ENCODE results near the gene SPRING1.

The SPRING1 gene

GRCh38 chr12:116774020-116774419 is 36.2 kb upstream of the SPRING1 start:
- Histone ChIP-seq H3K36me3 (ENCODE audit: control insufficient read depth in 2 of 2, insufficient read depth in 1 of 2, low read length in 2 of 2) (peaks cover 0 to 6% of the 10 kb centered on the region in 2 experiments; a peak in 2 of 3 replicates), H3K4me1 (ENCODE audit: control insufficient read depth, insufficient read depth, low read length) (no peaks in the 10 kb centered on the region), H3K27ac (ENCODE audit: extremely low read depth, low read depth, low read length) (no peak overlapping the region), H3K4me3 (ENCODE audit: low read depth, low read length) (no peak overlapping the region), H3K9me3 (ENCODE audit: control insufficient read depth, insufficient read depth, low read depth, low read length) (no peaks in the 10 kb centered on the region)
- TF ChIP-seq ZNF830 (tag by site-specific recombination; IDR thresholded peaks at IDR 0.05; ENCODE audit: low read depth) (no peak), ZFP3 (tag by site-specific recombination; IDR thresholded peaks at IDR 0.05; ENCODE audit: low read depth) (no peak), ZBTB26 (tag by site-specific recombination; optimal IDR thresholded peaks at IDR 0.05) (no peak), ZNF18 (tag by site-specific recombination; IDR thresholded peaks at IDR 0.05) (no peak), ZNF664 (tag by site-specific recombination; IDR thresholded peaks at IDR 0.05) (no peak), ZNF529 (tag by site-specific recombination; IDR thresholded peaks at IDR 0.05; ENCODE audit: insufficient replicate concordance) (no peak), ZNF280C (tag by site-specific recombination; IDR thresholded peaks at IDR 0.05) (no peak), TSHZ1 (tag by site-specific recombination; IDR thresholded peaks at IDR 0.05; ENCODE audit: borderline replicate concordance) (no peak), KLF10 (tag by site-specific recombination; IDR thresholded peaks at IDR 0.05) (no peak), ZNF621 (tag by site-specific recombination; IDR thresholded peaks at IDR 0.05) (no peak), ZNF274 (IDR thresholded peaks at IDR 0.05; ENCODE audit: low read length) (no peak), ZNF274 (tag by site-specific recombination; IDR thresholded peaks at IDR 0.05; ENCODE audit: borderline replicate concordance) (no peak), KLF9 (tag by site-specific recombination; IDR thresholded peaks at IDR 0.05; ENCODE audit: low read depth) (no peak)
- CTCF ChIA-PET: interaction anchor here (1.5 kb wide), 1 partner anchor 108 kb away, joined by 3 read pairs; no protein-coding TSS in a partner anchor
- POLR2A ChIA-PET: no interaction called here

GRCh38 chr12:116773276-116773731 is 35.4 kb upstream of the SPRING1 start:
- POLR2A ChIA-PET: no interaction called here
- CTCF ChIA-PET: no interaction called here
- no peaks in the 10 kb centered on the region for H3K9me3 ChIP-seq (ENCODE audit: control insufficient read depth, insufficient read depth, low read depth, low read length)
- no peaks in the 10 kb centered on the region for H3K4me1 ChIP-seq (ENCODE audit: control insufficient read depth, insufficient read depth, low read length)
- no peak overlapping the region for H3K4me3 ChIP-seq (ENCODE audit: low read depth, low read length)
- peaks cover 0 to 3% of the 10 kb centered on the region in 2 experiments; a peak in 2 of 3 replicates for H3K36me3 ChIP-seq (ENCODE audit: control insufficient read depth in 2 of 2, insufficient read depth in 1 of 2, low read length in 2 of 2)
- H3K27ac ChIP-seq (ENCODE audit: extremely low read depth, low read depth, low read length): no peak overlapping the region
- no peak for TF ChIP-seq INSM2 (tag by site-specific recombination; IDR thresholded peaks at IDR 0.05)
- TF ChIP-seq SCRT1 (tag by site-specific recombination; IDR thresholded peaks at IDR 0.05; ENCODE audit: borderline replicate concordance): no peak
- no peak for TF ChIP-seq ZNF266 (tag by site-specific recombination; IDR thresholded peaks at IDR 0.05; ENCODE audit: low read depth)
- TF ChIP-seq ZNF18 (tag by site-specific recombination; IDR thresholded peaks at IDR 0.05): no peak
- no peak for TF ChIP-seq ZNF292 (tag by site-specific recombination; IDR thresholded peaks at IDR 0.05; ENCODE audit: borderline replicate concordance, low read depth)
- no peak for TF ChIP-seq ZNF610 (tag by site-specific recombination; IDR thresholded peaks at IDR 0.05; ENCODE audit: borderline replicate concordance)
- no peak for TF ChIP-seq ZFP37 (tag by site-specific recombination; IDR thresholded peaks at IDR 0.05)
- TF ChIP-seq HOXD13 (CRISPR knock-in tag; IDR thresholded peaks at IDR 0.05; ENCODE audit: borderline replicate concordance): no peak
- TF ChIP-seq ZFP41 (tag by site-specific recombination; IDR thresholded peaks at IDR 0.05; ENCODE audit: borderline replicate concordance): no peak
- no peak for TF ChIP-seq ZNF776 (tag by site-specific recombination; IDR thresholded peaks at IDR 0.05; ENCODE audit: borderline replicate concordance)
- TF ChIP-seq ZNF707 (tag by site-specific recombination; IDR thresholded peaks at IDR 0.05): no peak
